CD14-positive monocyte (primary cell): Measurements from ENCODE around the gene OLFML2B. TPM values are rescaled to one million over a fixed set of nuclear protein-coding genes. Genes with fewer than 3 reads are reported as not detected.
A peak's percentile ranks its signal among the peaks of the same experiment; 100 is the strongest.

Experiments
- DNase-seq, 3 donors: peaks; one replicate each; pipeline ENCODE4 v3.0.0-alpha.2; 2011 to 2022
- H2AFZ ChIP-seq: 2 replicates; pipeline ENCODE4 v1.6.0; 2012; ENCODE audit warnings: mild to moderate bottlenecking, low read depth, low read length, inconsistent platforms; ENCODE audit not compliant: insufficient read depth, poor library complexity, severe bottlenecking
- H3K27ac ChIP-seq, 2 donors: 1 replicate in 1 of 2; 2 replicates in 1 of 2; pipeline ENCODE4 v1.5.1; 2012 to 2013; ENCODE audit warnings: low read length in 2 of 2, control low read depth in 1 of 2, inconsistent platforms in 1 of 2, low read depth in 1 of 2, mild to moderate bottlenecking in 1 of 2
- H3K27me3 ChIP-seq, 2 donors: one replicate each; pipeline versions ENCODE4 v1.6.0 to v1.6.1; 2011 to 2013; ENCODE audit warnings: low read length in 2 of 2; ENCODE audit not compliant: control insufficient read depth in 2 of 2, insufficient read depth in 2 of 2
- H3K36me3 ChIP-seq, 2 donors: replicated peaks in 1 of 2; 1 replicate in 1 of 2; 2 replicates in 1 of 2; pipeline versions ENCODE4 v1.5.1 to v1.6.1; 2012 to 2013; ENCODE audit warnings: low read length in 2 of 2, control low read depth in 1 of 2, inconsistent platforms in 1 of 2, mild to moderate bottlenecking in 1 of 2; ENCODE audit not compliant: insufficient read depth in 2 of 2, control insufficient read depth in 1 of 2
- H3K4me1 ChIP-seq, 2 donors: 1 replicate in 1 of 2; 2 replicates in 1 of 2; pipeline versions ENCODE4 v1.5.1 to v1.6.1; 2012 to 2013; ENCODE audit warnings: low read length in 2 of 2, control low read depth in 1 of 2, inconsistent platforms in 1 of 2, mild to moderate bottlenecking in 1 of 2, moderate library complexity in 1 of 2; ENCODE audit not compliant: insufficient read depth in 2 of 2, control insufficient read depth in 1 of 2
- H3K4me2 ChIP-seq: replicated peaks from 2 replicates; pipeline ENCODE3; 2012; ENCODE audit warnings: low read length, moderate library complexity, mild to moderate bottlenecking; ENCODE audit not compliant: poor library complexity, severe bottlenecking; ENCODE audit errors: extremely low read depth
- H3K4me3 ChIP-seq, 3 experiments: fragments of 200-600 bp in 1 of 3; sonication (generic) in 1 of 3; replicated peaks in 1 of 3; 1 replicate in 2 of 3; 2 replicates in 1 of 3; pipeline ENCODE4 v1.5.1; 2011 to 2013; ENCODE audit warnings: low read length in 3 of 3, mild to moderate bottlenecking in 3 of 3, control low read depth in 2 of 3, low read depth in 2 of 3, inconsistent platforms in 1 of 3, moderate library complexity in 1 of 3
- H3K79me2 ChIP-seq: 2 replicates; pipeline ENCODE4 v1.6.0; 2012; ENCODE audit warnings: mild to moderate bottlenecking, control low read depth, inconsistent platforms, low read length, moderate library complexity; ENCODE audit not compliant: insufficient read depth
- H3K9ac ChIP-seq: 2 replicates; pipeline ENCODE4 v1.6.0; 2017; ENCODE audit warnings: low read length, mild to moderate bottlenecking; ENCODE audit not compliant: insufficient read depth, poor library complexity, severe bottlenecking
- H3K9me3 ChIP-seq, 2 donors: replicated peaks in 1 of 2; 1 replicate in 1 of 2; 2 replicates in 1 of 2; pipeline versions ENCODE4 v1.5.1 to v1.6.1; 2012 to 2013; ENCODE audit warnings: low read length in 2 of 2, control low read depth in 1 of 2; ENCODE audit not compliant: control insufficient read depth in 1 of 2, insufficient read depth in 1 of 2
- H4K20me1 ChIP-seq: 2 replicates; pipeline ENCODE4 v1.6.0; 2012; ENCODE audit warnings: mild to moderate bottlenecking, low read length, control low read depth, moderate library complexity; ENCODE audit not compliant: insufficient read depth
- H3K27ac Mint-ChIP-seq, 7 donors: one replicate each; pipeline ENCODE4 v1.8.0; 2020; ENCODE audit warnings: mild to moderate bottlenecking in 7 of 7, mixed read lengths in 7 of 7, moderate library complexity in 6 of 7, inconsistent platforms in 2 of 7
- H3K27me3 Mint-ChIP-seq, 3 donors: one replicate each; pipeline ENCODE4 v1.8.0; 2021 to 2022; ENCODE audit warnings: low read depth in 3 of 3, mild to moderate bottlenecking in 3 of 3, mixed read lengths in 3 of 3, moderate library complexity in 3 of 3, inconsistent platforms in 1 of 3
- H3K36me3 Mint-ChIP-seq, 2 donors: one replicate each; pipeline ENCODE4 v1.8.0; 2020; ENCODE audit warnings: mixed read lengths in 2 of 2, inconsistent platforms in 1 of 2, mild to moderate bottlenecking in 1 of 2
- H3K4me1 Mint-ChIP-seq: one replicate; pipeline ENCODE4 v1.8.0; 2020; ENCODE audit warnings: mild to moderate bottlenecking, mixed read lengths
- H3K4me3 Mint-ChIP-seq, 2 donors: one replicate each; pipeline ENCODE4 v1.8.0; 2020; ENCODE audit warnings: mild to moderate bottlenecking in 2 of 2, mixed read lengths in 2 of 2, moderate library complexity in 1 of 2
- H3K9me3 Mint-ChIP-seq, 7 donors: one replicate each; pipeline ENCODE4 v1.8.0; 2020 to 2022; ENCODE audit warnings: mixed read lengths in 7 of 7, mild to moderate bottlenecking in 6 of 7, moderate library complexity in 6 of 7, inconsistent platforms in 2 of 7
- WGBS: methylation state at CpG from one replicate; pipeline ENCODE4 v1.1.5; 2013; ENCODE audit warnings: missing lambda C conversion rate; ENCODE audit not compliant: insufficient coverage; 5-methylcytosine and 5-hydroxymethylcytosine counted together
- intact Hi-C, 2 donors: fragments of 100-400 bp; cut with micrococcal nuclease; formaldehyde crosslinking; loops; one replicate each; pipeline versions ENCODE4 v1.15.0 to v1.15.1; 2023
- polyA plus RNA-seq, 3 donors: library from polyadenylated mRNA; depleted of rRNA in 1 of 3; unstranded in 2 of 3; stranded (reverse) in 1 of 3; fragments of 300-500 nt in 2 of 3; fragments of >200 nt in 1 of 3; fragmentation: Illumina TruSeq in 2 of 3; gene quantifications; 1 replicate in 2 of 3; 2 replicates in 1 of 3; pipeline ENCODE4 v1.2.3, GENCODE V29; 2012 to 2021
- TF ChIP-seq, protein P1 (sequence below): fragments of 200-600 bp; IDR thresholded peaks from one replicate; pipeline ENCODE4 v1.8.0; 2022; ENCODE audit warnings: antibody characterized with exemption, mild to moderate bottlenecking

The OLFML2B gene
- polyA plus RNA-seq, 3 donors, result 0.66 to 1.4 (median 0.95) TPM

DNA sequence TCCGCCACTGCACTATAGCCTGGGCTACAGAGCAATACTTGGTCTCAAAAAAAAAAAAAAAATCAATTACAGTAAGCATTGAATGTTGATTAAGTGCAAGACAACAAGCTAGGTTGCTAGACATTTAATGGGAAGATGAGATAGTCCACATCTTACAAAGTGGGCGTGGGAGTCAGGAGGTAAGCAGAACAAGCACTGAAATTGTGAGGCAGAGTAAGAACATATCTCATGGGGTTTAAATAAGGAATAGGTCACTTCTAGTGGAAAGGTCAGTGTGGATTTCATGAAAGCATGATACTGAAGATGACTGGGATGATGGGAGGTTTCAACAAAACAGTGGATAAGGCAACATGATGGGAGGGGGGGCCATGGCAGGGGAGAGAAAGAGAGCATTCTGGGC, 1.9 kb upstream of the OLFML2B start:
- Histone ChIP-seq H3K79me2 (no peaks in the 10 kb centered on the region), H3K4me2 (no peak overlapping the region), H3K9me3 (peaks cover 0 to 4% of the 10 kb centered on the region in 2 donors), H3K4me1 (peaks cover 24 to 34% of the 10 kb centered on the region in 2 donors), H3K9ac (no peak overlapping the region), H3K4me3 (no peak overlapping the region), H3K36me3 (no peaks in the 10 kb centered on the region), H3K27me3 (peaks cover 8 to 40% of the 10 kb centered on the region in 2 donors), H4K20me1 (no peaks in the 10 kb centered on the region), H2AFZ (no peak overlapping the region), H3K27ac (no peak overlapping the region)
- Mint-ChIP-seq H3K4me3 (peak overlapping the region in 1 of 2 donors; percentile 5), H3K36me3 (peaks cover 3 to 14% of the 10 kb centered on the region in 2 donors), H3K4me1 (peaks cover 38% of the 10 kb centered on the region), H3K27me3 (peaks cover 34 to 59% (median 44%) of the 10 kb centered on the region in 3 donors), H3K27ac (peak overlapping the region in 1 of 7 donors; percentile 64), H3K9me3 (peaks cover 7 to 16% (median 10%) of the 10 kb centered on the region in 7 donors)
- TF ChIP-seq, protein P1, sequence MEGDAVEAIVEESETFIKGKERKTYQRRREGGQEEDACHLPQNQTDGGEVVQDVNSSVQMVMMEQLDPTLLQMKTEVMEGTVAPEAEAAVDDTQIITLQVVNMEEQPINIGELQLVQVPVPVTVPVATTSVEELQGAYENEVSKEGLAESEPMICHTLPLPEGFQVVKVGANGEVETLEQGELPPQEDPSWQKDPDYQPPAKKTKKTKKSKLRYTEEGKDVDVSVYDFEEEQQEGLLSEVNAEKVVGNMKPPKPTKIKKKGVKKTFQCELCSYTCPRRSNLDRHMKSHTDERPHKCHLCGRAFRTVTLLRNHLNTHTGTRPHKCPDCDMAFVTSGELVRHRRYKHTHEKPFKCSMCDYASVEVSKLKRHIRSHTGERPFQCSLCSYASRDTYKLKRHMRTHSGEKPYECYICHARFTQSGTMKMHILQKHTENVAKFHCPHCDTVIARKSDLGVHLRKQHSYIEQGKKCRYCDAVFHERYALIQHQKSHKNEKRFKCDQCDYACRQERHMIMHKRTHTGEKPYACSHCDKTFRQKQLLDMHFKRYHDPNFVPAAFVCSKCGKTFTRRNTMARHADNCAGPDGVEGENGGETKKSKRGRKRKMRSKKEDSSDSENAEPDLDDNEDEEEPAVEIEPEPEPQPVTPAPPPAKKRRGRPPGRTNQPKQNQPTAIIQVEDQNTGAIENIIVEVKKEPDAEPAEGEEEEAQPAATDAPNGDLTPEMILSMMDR, result no peak
- intact Hi-C loops, result no loop called here
- DNase-seq, result no peak
- WGBS, result 92% methylated on average over 1 of the region's 2 CpGs

DNA sequence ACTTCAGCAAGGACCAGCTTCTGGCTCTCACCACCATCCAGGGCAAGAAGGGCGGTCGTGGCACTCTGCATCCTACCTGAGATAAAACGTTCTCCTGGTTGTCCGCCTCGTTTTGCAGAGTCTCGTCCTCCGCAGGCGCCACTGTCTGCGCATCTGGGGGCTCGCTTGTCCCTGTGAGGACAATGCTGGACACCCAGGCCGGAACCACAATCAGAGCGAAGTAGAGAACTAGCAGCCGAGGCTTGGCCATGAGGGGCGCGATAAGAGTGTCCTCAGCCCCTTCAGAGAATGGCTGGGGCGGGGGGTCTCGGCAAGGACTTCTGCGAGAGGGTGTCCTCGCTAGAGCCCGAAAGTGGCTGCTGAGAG, 505 bp downstream of the OLFML2B start:
- intact Hi-C loops, result no loop called here
- Histone ChIP-seq H3K4me3 (peak overlapping the region; percentile 55 to 85 (median 74)), H3K27me3 (peaks cover 6 to 40% of the 10 kb centered on the region in 2 donors), H4K20me1 (no peaks in the 10 kb centered on the region), H3K4me1 (peaks cover 13 to 21% of the 10 kb centered on the region in 2 donors), H2AFZ (peak overlapping the region; percentile 97), H3K9me3 (peaks cover 0 to 4% of the 10 kb centered on the region in 2 donors), H3K36me3 (no peaks in the 10 kb centered on the region), H3K9ac (peak overlapping the region; percentile 55), H3K79me2 (no peaks in the 10 kb centered on the region), H3K4me2 (peak overlapping the region; percentile 94), H3K27ac (no peak overlapping the region)
- Mint-ChIP-seq H3K36me3 (peaks cover 3 to 12% of the 10 kb centered on the region in 2 donors), H3K27me3 (peaks cover 33 to 59% (median 36%) of the 10 kb centered on the region in 3 donors), H3K4me3 (peak overlapping the region; percentile 86 to 94), H3K4me1 (peaks cover 27% of the 10 kb centered on the region), H3K27ac (peak overlapping the region in 4 of 7 donors; percentile 51 to 70 (median 60)), H3K9me3 (peaks cover 6 to 12% (median 9%) of the 10 kb centered on the region in 7 donors)
- TF ChIP-seq, protein P1, result no peak
- WGBS, result 56% methylated on average over 20 of the region's 20 CpGs
- DNase-seq, result no peak
